ENCODE measurements around the gene RAD51B.

Gene RAD51B

GRCh38 chr14:67835596-67835995 lies 16.0 kb downstream of the RAD51B start:
- DNase-seq: no peak

GRCh38 chr14:67837011-67837624 lies 17.5 kb downstream of the RAD51B start:
- peak; percentile 57 for DNase-seq

DNA sequence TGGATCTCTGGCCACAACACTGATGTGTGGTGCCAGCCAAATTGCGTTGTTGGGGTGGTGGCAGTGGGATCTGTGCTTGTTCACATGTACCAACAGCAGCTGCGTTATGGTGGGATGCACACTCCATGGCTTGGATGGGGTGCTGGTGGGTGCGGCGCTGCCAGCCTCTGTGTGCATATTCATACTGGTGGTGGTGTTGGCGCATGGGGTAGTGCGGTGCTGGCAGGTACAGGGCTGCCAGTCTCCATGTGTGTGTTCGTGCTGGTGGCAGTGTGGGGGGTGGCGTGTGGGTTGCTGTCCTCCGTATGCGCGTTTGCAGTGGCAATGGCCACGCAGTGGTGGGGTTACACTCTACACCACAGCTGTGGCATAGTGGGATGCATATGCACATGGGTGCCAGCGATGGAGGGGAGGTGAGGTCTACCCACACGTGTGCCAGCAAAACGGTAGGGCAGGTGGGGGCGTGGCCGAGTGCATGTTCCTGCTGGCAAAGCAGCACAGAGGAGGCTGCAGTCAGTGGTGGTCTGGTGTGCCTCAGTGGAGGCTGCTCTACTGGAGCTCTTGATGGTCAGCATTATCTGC lies 26.5 kb downstream of the RAD51B start:
- no peak for DNase-seq

- DNase-seq: no peak
These were observed 30.7 kb downstream of the RAD51B start for GRCh38 chr14:67850066-67850830.

DNA sequence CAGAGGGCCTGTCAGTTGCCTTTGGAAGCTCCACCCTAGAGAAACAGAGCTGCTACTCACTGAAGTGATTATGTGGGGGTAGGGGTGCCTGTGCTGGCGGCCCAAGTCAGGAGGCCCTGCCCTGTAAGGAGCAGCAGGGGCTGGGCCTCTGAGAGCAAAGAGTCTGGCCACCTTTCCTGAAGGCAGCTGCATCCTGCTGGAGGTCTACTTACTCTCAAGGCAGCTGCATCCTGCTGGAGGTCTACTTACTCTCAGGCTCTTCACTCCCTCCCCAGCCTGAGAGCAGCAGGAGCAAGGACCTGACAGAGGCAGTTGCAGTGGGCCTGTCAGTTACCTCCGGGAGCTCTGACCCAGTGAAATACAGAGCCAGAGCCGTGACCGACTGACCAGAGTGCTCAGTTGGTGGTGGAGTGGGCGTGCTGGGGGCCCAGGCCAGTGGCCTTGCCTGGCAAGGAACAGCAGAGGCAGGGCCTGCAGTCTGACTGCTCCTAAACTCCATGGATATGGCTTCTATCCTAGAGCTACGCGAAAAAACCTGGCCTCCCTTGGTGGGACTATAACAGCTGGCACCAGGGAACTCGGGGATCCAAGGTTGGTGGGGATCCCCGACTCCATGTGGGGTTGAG lies 32.3 kb downstream of the RAD51B start:
- no peak for DNase-seq

- no peak for DNase-seq
These were observed 33.5 kb downstream of the RAD51B start for GRCh38 chr14:67852926-67853604.

DNA sequence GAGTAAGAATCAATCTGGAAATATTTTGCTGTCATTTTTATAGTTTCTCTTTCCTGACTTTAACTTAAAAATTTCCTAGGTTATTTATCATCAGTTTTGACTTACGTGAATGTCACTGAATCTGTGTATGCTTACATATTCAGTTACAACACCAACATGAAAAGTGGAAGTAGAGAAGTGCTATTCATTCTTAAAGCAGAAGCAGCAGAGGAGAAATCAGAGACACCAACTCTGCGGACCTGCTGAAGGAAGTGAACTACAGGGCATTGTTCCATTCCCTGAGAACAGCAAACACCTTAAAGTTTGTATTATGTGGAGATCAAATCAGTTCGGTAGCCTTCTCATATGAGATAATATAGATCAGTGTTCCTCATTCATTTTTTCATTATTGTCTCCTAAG lies 34.1 kb downstream of the RAD51B start:
- DNase-seq: peak; percentile 20

DNA sequence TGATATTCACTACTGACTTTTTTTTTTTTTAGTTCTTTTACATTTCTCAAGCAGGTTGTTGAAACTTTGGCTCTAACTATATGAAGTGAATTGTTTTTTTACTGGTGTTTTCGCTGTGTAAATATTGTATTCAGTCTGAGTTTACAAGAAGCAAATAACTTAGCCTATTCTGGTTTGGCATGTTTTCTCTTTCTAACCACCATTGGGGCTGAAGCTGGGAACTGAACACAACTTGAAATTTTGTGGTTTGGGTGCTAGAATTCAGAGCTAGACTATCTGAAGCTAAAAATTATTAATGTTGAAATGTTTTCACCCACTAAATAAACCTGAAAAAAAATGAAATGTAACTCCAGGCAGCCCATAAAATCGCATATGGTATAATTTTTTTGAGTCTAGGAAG lies 37.2 kb downstream of the RAD51B start:
- no peak for DNase-seq

DNA sequence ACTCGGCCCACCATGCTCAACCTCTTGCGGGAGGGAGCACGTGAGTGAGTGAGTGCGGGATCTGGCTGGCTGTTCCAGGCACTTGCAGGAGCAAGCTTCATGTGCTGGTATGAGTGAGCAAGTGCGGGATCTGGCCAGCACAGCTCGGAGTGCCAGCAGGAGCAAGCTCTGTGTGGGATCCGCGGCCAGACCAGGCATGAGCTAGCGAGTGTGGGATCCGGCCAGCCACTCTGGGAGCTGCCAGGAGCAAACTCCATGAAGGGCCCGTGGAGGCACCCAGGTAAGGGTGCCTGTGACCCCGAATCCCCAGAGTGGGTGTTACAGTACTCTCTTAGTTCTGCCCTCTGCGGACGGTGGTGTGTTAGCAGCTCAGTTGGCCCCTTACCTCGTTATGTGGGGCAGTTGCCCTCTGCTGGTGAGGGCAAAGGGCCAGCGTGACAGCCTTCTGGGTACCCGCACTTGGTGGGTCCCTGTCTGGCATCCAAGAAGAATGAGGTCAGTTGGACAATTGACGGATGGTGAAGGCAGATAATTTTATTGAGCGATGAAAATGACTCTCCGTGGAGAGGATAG lies 38.3 kb downstream of the RAD51B start:
- DNase-seq: no peak

GRCh38 chr14:67859169-67859749 lies 39.7 kb downstream of the RAD51B start:
- no peak for DNase-seq

DNA sequence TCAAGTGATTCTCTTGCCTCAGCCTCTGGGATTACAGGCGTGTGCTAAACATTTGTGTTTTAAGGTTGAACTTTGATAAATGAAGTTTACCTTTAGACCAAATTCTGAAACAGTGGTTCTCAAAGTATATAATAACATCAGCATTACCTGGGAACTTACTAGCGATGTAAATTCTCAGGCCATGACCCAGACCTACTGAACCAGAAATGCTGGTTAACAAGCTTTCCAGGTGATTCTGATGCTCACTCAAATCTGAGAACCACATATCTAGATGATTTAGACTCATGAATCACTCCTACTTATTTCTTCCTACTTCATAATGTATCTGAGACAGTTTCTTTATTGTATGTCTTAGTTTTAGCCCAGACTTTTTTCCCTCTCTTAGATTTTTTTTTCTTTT lies 43.6 kb downstream of the RAD51B start:
- no peak for DNase-seq

GRCh38 chr14:67875175-67876006 lies 55.8 kb downstream of the RAD51B start:
- DNase-seq: no peak

DNA sequence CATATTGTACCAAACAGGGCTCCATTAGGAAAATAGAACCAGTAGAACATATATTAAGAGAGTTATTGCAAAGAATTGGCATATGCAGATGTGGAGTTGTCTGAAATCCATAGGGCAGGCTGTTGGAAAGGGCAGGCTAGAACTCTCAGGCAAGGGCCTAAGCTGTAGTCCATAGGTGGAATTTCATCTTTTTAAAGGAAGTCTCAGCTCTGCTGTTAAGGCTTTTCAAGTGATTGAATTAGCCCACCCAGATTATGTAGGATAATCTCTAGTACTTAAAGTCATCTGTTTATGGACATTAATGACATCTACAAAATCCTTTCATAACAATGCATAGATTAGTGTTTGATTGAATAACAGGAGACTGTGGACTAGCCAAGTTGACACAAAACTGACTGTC lies 59.4 kb downstream of the RAD51B start:
- no peak for DNase-seq

GRCh38 chr14:67881225-67881624 lies 61.6 kb downstream of the RAD51B start:
- DNase-seq: no peak

- DNase-seq: peak; percentile 11
These were observed 63.5 kb downstream of the RAD51B start for GRCh38 chr14:67882986-67883555.

GRCh38 chr14:67883717-67884116 lies 64.1 kb downstream of the RAD51B start:
- DNase-seq: no peak

GRCh38 chr14:67886191-67886590 lies 66.6 kb downstream of the RAD51B start:
- DNase-seq: no peak

- no peak for DNase-seq
These were observed 67.9 kb downstream of the RAD51B start for GRCh38 chr14:67887478-67887877.

DNA sequence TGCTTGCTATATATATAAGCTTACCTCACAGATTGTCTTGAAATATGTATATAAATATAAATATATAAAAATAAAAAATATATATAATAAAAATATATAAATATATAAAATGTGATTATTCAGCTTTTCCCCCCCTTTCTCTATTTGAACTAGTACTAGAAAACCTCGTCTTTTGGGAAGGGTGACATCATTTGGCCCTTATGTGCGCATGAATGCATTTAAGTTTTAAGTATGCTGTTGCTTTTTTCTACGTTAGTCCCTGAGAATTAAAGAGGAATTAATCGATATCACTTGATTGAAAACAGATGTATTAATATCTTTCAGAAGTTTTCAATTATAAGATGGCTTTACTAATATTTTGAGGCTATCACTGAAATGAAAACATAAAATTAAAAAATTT lies 69.9 kb downstream of the RAD51B start:
- DNase-seq: no peak

- no peak for DNase-seq
These were observed 73.0 kb downstream of the RAD51B start for GRCh38 chr14:67892466-67893100.

- no peak for DNase-seq
These were observed 80.7 kb downstream of the RAD51B start for GRCh38 chr14:67900231-67900630.
